Upper lobe of right lung (tissue), 1 donor: ENCODE results near the gene KIF5B. TPM values are rescaled to one million over a fixed set of nuclear protein-coding genes. Genes with fewer than 3 reads are reported as not detected.
"Not testable (repeated sequence)": the region's sequence is repeated elsewhere in the genome, so short reads cannot be mapped to it uniquely, and the experiment has no call there.

ENCODE experiments used
- ATAC-seq: fragments of 200-7000 bp; cut with Tn5 transposase; one replicate; pipeline ENCODE4 v1.9.1; 2020; ENCODE audit warnings: mild to moderate bottlenecking, moderate library complexity
- DNase-seq: peaks from one replicate; pipeline ENCODE4 v3.0.0-alpha.2; 2020
- H3K27ac ChIP-seq: fragments of 200-600 bp; one replicate; pipeline ENCODE4 v1.8.0; 2022
- H3K27me3 ChIP-seq: fragments of 200-600 bp; one replicate; pipeline ENCODE4 v1.8.0; 2022; ENCODE audit warnings: mild to moderate bottlenecking
- H3K36me3 ChIP-seq: fragments of 200-600 bp; one replicate; pipeline ENCODE4 v1.8.0; 2022
- H3K4me1 ChIP-seq: fragments of 200-600 bp; one replicate; pipeline ENCODE4 v1.8.0; 2022
- H3K4me3 ChIP-seq: fragments of 200-600 bp; one replicate; pipeline ENCODE4 v1.8.0; 2022; ENCODE audit warnings: mild to moderate bottlenecking
- H3K9me3 ChIP-seq: fragments of 200-600 bp; one replicate; pipeline ENCODE4 v1.8.0; 2022
- CTCF ChIP-seq: fragments of 200-600 bp; IDR thresholded peaks from one replicate; pipeline ENCODE4 v1.8.0; 2022; ENCODE audit warnings: antibody characterized with exemption
- intact Hi-C: fragments of 100-400 bp; cut with DNase I; formaldehyde crosslinking; loops from one replicate; pipeline ENCODE4 v1.11.0; 2022
- total RNA-seq: library from RNA; stranded (reverse); fragmentation: NEBNext Ultra II Directional; extraction: Animal tissue kit (Norgen Biotek cat#: 25700); gene quantifications from one replicate; pipeline ENCODE4 v1.2.1, GENCODE V29; 2021
- donor health status: DM: no; HTN: yes; CAD: no; lungs with severe emphysema.

Gene KIF5B
- total RNA-seq, 1 donor from 2014 or later: 112 TPM

- no peaks in the 10 kb centered on the region for H3K9me3 ChIP-seq
These were observed 65.3 kb downstream of the KIF5B start for GRCh38 chr10:31990937-31991336.

GRCh38 chr10:31987786-31988185 lies 68.4 kb downstream of the KIF5B start:
- H3K36me3 ChIP-seq, ATAC-seq, H3K9me3 ChIP-seq, H3K4me1 ChIP-seq, intact Hi-C loops, H3K27ac ChIP-seq, H3K27me3 ChIP-seq, DNase-seq, H3K4me3 ChIP-seq: not testable (repeated sequence)

More at GRCh38 chr10:31990937-31991336, 65.3 kb downstream of the KIF5B start:
- no peaks in the 10 kb centered on the region for H3K27me3 ChIP-seq
- no peak for TF ChIP-seq CTCF
- ATAC-seq (no peak), DNase-seq (no peak)
- H3K4me3 ChIP-seq: no peak overlapping the region
- no peak overlapping the region for H3K27ac ChIP-seq
- H3K4me1 ChIP-seq: no peaks in the 10 kb centered on the region
- no peaks in the 10 kb centered on the region for H3K36me3 ChIP-seq
- intact Hi-C loops: no loop called here

- Histone ChIP-seq H3K4me1 (peaks cover 8% of the 10 kb centered on the region), H3K4me3 (no peak overlapping the region), H3K27me3 (no peaks in the 10 kb centered on the region), H3K27ac (no peak overlapping the region), H3K36me3 (no peaks in the 10 kb centered on the region), H3K9me3 (no peaks in the 10 kb centered on the region)
- ATAC-seq: no peak
- no peak for DNase-seq
- intact Hi-C loops: no loop called here
- no peak for TF ChIP-seq CTCF
These were observed 74.1 kb downstream of the KIF5B start for GRCh38 chr10:31982111-31982510.

GRCh38 chr10:31980471-31980870 lies 75.8 kb downstream of the KIF5B start:
- Histone ChIP-seq H3K27me3 (no peaks in the 10 kb centered on the region), H3K27ac (no peak overlapping the region), H3K4me1 (peaks cover 8% of the 10 kb centered on the region), H3K9me3 (no peaks in the 10 kb centered on the region), H3K36me3 (no peaks in the 10 kb centered on the region), H3K4me3 (no peak overlapping the region)
- intact Hi-C loops: no loop called here
- ATAC-seq (no peak), DNase-seq (no peak)
- no peak for TF ChIP-seq CTCF

GRCh38 chr10:31979071-31979470 lies 77.2 kb downstream of the KIF5B start:
- H3K27me3 ChIP-seq, ATAC-seq, H3K27ac ChIP-seq, intact Hi-C loops, H3K4me3 ChIP-seq, H3K4me1 ChIP-seq, H3K9me3 ChIP-seq, DNase-seq, H3K36me3 ChIP-seq: not testable (repeated sequence)

GRCh38 chr10:31978156-31978483 lies 78.1 kb downstream of the KIF5B start:
- H3K27ac ChIP-seq: no peak overlapping the region
- no peak for TF ChIP-seq CTCF

GRCh38 chr10:31977440-31978155 lies 78.6 kb downstream of the KIF5B start:
- DNase-seq (no peak), ATAC-seq (peak; percentile 88)
- Histone ChIP-seq H3K36me3 (no peaks in the 10 kb centered on the region), H3K4me1 (peaks cover 8% of the 10 kb centered on the region), H3K27ac (no peak overlapping the region), H3K4me3 (no peak overlapping the region), H3K9me3 (no peaks in the 10 kb centered on the region), H3K27me3 (no peaks in the 10 kb centered on the region)
- intact Hi-C loops: no loop called here
- TF ChIP-seq CTCF: no peak

More at GRCh38 chr10:31978156-31978483, 78.1 kb downstream of the KIF5B start:
- H3K9me3 ChIP-seq: no peaks in the 10 kb centered on the region
- no peak for ATAC-seq
- H3K36me3 ChIP-seq: no peaks in the 10 kb centered on the region
- no peaks in the 10 kb centered on the region for H3K27me3 ChIP-seq
- H3K4me1 ChIP-seq: peaks cover 8% of the 10 kb centered on the region
- intact Hi-C loops: no loop called here
- no peak overlapping the region for H3K4me3 ChIP-seq
- no peak for DNase-seq
